DND-41 (cell line): ENCODE data around the gene KISS1.

ENCODE experiments used
- ATAC-seq: fragments of 200-7000 bp; cut with Tn5 transposase; 3 replicates; pipeline ENCODE4 v1.9.1; 2021; ENCODE audit warnings: low read depth; ENCODE audit not compliant: insufficient read depth
- DNase-seq: peaks from one replicate; pipeline ENCODE4 v3.0.0-alpha.2; 2020
- H2AFZ ChIP-seq: 2 replicates; pipeline ENCODE4 v1.6.0; 2012; ENCODE audit warnings: low read depth, low read length
- H3K27ac ChIP-seq: 2 replicates; pipeline ENCODE4 v1.5.1; 2012; ENCODE audit warnings: low read length, inconsistent platforms
- H3K27me3 ChIP-seq: fragments of 200-600 bp; sonication (generic); 2 replicates; pipeline ENCODE4 v1.6.0; 2012; ENCODE audit warnings: low read length, mild to moderate bottlenecking, inconsistent platforms; ENCODE audit not compliant: insufficient read depth, poor library complexity
- H3K36me3 ChIP-seq: 2 replicates; pipeline ENCODE4 v1.5.1; 2012; ENCODE audit warnings: low read length, inconsistent platforms; ENCODE audit not compliant: insufficient read depth
- H3K4me1 ChIP-seq: 2 replicates; pipeline ENCODE4 v1.5.1; 2012; ENCODE audit warnings: mild to moderate bottlenecking, low read length; ENCODE audit not compliant: insufficient read depth
- H3K4me2 ChIP-seq: 2 replicates; pipeline ENCODE4 v1.6.0; 2012; ENCODE audit warnings: mild to moderate bottlenecking, moderate library complexity, low read length, inconsistent platforms; ENCODE audit not compliant: insufficient read depth
- H3K4me3 ChIP-seq, 2 experiments: fragments of 200-600 bp in 1 of 2; shearing (Covaris generic) in 1 of 2; 2 replicates each; pipeline ENCODE4 v1.5.1; 2012 to 2016; ENCODE audit warnings: inconsistent platforms in 2 of 2, low read length in 2 of 2, mild to moderate bottlenecking in 2 of 2, low read depth in 1 of 2, moderate library complexity in 1 of 2
- H3K79me2 ChIP-seq: 2 replicates; pipeline ENCODE4 v1.6.0; 2012; ENCODE audit warnings: low read length, inconsistent platforms; ENCODE audit not compliant: insufficient read depth
- H3K9ac ChIP-seq: 2 replicates; pipeline ENCODE4 v1.6.0; 2012; ENCODE audit warnings: low read depth, mild to moderate bottlenecking, inconsistent platforms, low read length, moderate library complexity
- H3K9me3 ChIP-seq: 2 replicates; pipeline ENCODE4 v1.5.1; 2012; ENCODE audit warnings: low read length, moderate library complexity, mild to moderate bottlenecking, inconsistent platforms; ENCODE audit not compliant: insufficient read depth, severe bottlenecking
- H4K20me1 ChIP-seq: 2 replicates; pipeline ENCODE4 v1.6.0; 2012; ENCODE audit warnings: low read length; ENCODE audit not compliant: insufficient read depth
- CTCF ChIP-seq: IDR thresholded peaks from 2 replicates; pipeline ENCODE4 v1.5.1; 2012; ENCODE audit warnings: borderline replicate concordance, low read length, moderate library complexity, mild to moderate bottlenecking; ENCODE audit not compliant: poor library complexity, severe bottlenecking; ENCODE audit errors: extremely low read depth
- EZH2 ChIP-seq: IDR thresholded peaks from 3 replicates; pipeline ENCODE4 v1.6.1; 2012; ENCODE audit warnings: borderline replicate concordance, low read depth, mild to moderate bottlenecking, moderate library complexity, low read length, inconsistent platforms; ENCODE audit not compliant: severe bottlenecking

Gene KISS1

GRCh38 chr1:204146309-204146708 is 50.0 kb downstream of the KISS1 start:
- no peaks in the 10 kb centered on the region for H3K27me3 ChIP-seq
- TF ChIP-seq CTCF = no peak
- TF ChIP-seq EZH2 = no peak
- no peak for DNase-seq

GRCh38 chr1:204145033-204145504 is 51.2 kb downstream of the KISS1 start:
- Histone ChIP-seq H3K27me3 (no peaks in the 10 kb centered on the region), H3K9me3 (no peaks in the 10 kb centered on the region), H3K4me3 (no peak overlapping the region), H3K79me2 (no peaks in the 10 kb centered on the region), H3K9ac (no peak overlapping the region), H3K36me3 (no peaks in the 10 kb centered on the region), H3K27ac (no peak overlapping the region), H3K4me1 (no peaks in the 10 kb centered on the region), H2AFZ (no peak overlapping the region), H3K4me2 (no peak overlapping the region), H4K20me1 (no peaks in the 10 kb centered on the region)
- ATAC-seq (no peak), DNase-seq (no peak)
- TF ChIP-seq CTCF = no peak
- TF ChIP-seq EZH2 = no peak

More at GRCh38 chr1:204146309-204146708, 50.0 kb downstream of the KISS1 start:
- Histone ChIP-seq H3K9ac (no peak overlapping the region), H3K9me3 (no peaks in the 10 kb centered on the region), H3K4me1 (no peaks in the 10 kb centered on the region), H3K79me2 (no peaks in the 10 kb centered on the region), H3K27ac (no peak overlapping the region), H3K36me3 (no peaks in the 10 kb centered on the region), H4K20me1 (no peaks in the 10 kb centered on the region), H3K4me3 (no peak overlapping the region), H2AFZ (no peak overlapping the region), H3K4me2 (no peak overlapping the region)
- ATAC-seq = no peak

GRCh38 chr1:204143276-204144041 is 52.8 kb downstream of the KISS1 start:
- Histone ChIP-seq H3K4me1 (no peaks in the 10 kb centered on the region), H2AFZ (no peak overlapping the region), H3K9me3 (no peaks in the 10 kb centered on the region), H3K27me3 (no peaks in the 10 kb centered on the region), H3K9ac (no peak overlapping the region), H3K79me2 (no peaks in the 10 kb centered on the region), H4K20me1 (no peaks in the 10 kb centered on the region), H3K27ac (no peak overlapping the region), H3K4me3 (no peak overlapping the region), H3K36me3 (no peaks in the 10 kb centered on the region), H3K4me2 (no peak overlapping the region)
- ATAC-seq (no peak), DNase-seq (no peak)
- TF ChIP-seq EZH2 = no peak
- TF ChIP-seq CTCF = no peak
